K562 (cell line): ENCODE measurements around the gene TNFRSF6B. TPM values are rescaled to one million over a fixed set of nuclear protein-coding genes. Genes with fewer than 3 reads are reported as not detected.
A peak's percentile ranks its signal among the peaks of the same experiment; 100 is the strongest.

Experiments used
- ATAC-seq: fragments of 200-7000 bp; cut with Tn5 transposase; 3 replicates; pipeline ENCODE4 v1.9.1; 2020; ENCODE audit warnings: moderate library complexity
- BruUV-seq: library from RNA; stranded (reverse); fragments of 400-500 nt; replicated peaks from 2 replicates; lab custom pipeline; 2021; lab: Mats Ljungman, UMichigan
- CTCF ChIA-PET: fragments of 300-600 bp; formaldehyde crosslinking; extraction: SDS; loops from one replicate; lab custom pipeline; 2021; ENCODE audit warnings: low intra/inter-chr PET ratio; lab: Yijun Ruan, JAX
- POLR2A ChIA-PET: fragments of 300-600, 350-650 bp; sonication (Branson Sonifier 250); formaldehyde crosslinking; extraction: SDS; loops from one replicate; lab custom pipeline; 2021; ENCODE audit warnings: antibody characterized with exemption, inconsistent platforms; lab: Yijun Ruan, JAX
- DNase-seq, 4 experiments: peaks; one replicate each; pipeline versions ENCODE4 v3.0.0 to v3.0.0-alpha.2; 2011 to 2018; ENCODE audit warnings: low spot score in 3 of 4, mixed read lengths in 3 of 4; ENCODE audit errors: extremely low read depth in 1 of 4
- FAIRE-seq: peaks from 2 replicates; lab custom pipeline; 2011; peaks lifted over from hg19 to GRCh38; lab: Jason Lieb, UNC
- H2AFZ ChIP-seq: 2 replicates; pipeline ENCODE4 v1.6.0; 2011; ENCODE audit warnings: low read depth, low read length, control low read depth, inconsistent platforms
- H3K27ac ChIP-seq: fragments of 200-600 bp; 3 replicates; pipeline ENCODE4 v1.8.0; 2011; ENCODE audit warnings: low read depth, mild to moderate bottlenecking, control low read depth, inconsistent platforms, low read length, moderate library complexity, mixed read lengths; ENCODE audit errors: extremely low read depth
- H3K27me3 ChIP-seq, 2 experiments: fragments of 300-600 bp in 1 of 2; 2 replicates in 1 of 2; 3 replicates in 1 of 2; pipeline versions ENCODE4 v1.6.0 to v1.8.0; 2011; ENCODE audit warnings: inconsistent platforms in 2 of 2, low read length in 2 of 2, mild to moderate bottlenecking in 1 of 2, mixed read lengths in 1 of 2, moderate library complexity in 1 of 2; ENCODE audit not compliant: control insufficient read depth in 2 of 2, insufficient read depth in 2 of 2
- H3K36me3 ChIP-seq: fragments of 300-600 bp; 3 replicates; pipeline ENCODE4 v1.8.0; 2011; ENCODE audit warnings: mild to moderate bottlenecking, low read length, inconsistent platforms; ENCODE audit not compliant: control insufficient read depth, insufficient read depth
- H3K4me1 ChIP-seq, 2 experiments: fragments of 200-600 bp in 1 of 2; replicated peaks in 1 of 2; 2 replicates in 1 of 2; 3 replicates in 1 of 2; pipeline versions ENCODE4 v1.5.1 to v1.8.0; 2011; ENCODE audit warnings: inconsistent platforms in 2 of 2, low read length in 2 of 2, mild to moderate bottlenecking in 1 of 2, mixed read lengths in 1 of 2, moderate library complexity in 1 of 2; ENCODE audit not compliant: control insufficient read depth in 2 of 2, insufficient read depth in 2 of 2
- H3K4me2 ChIP-seq: 2 replicates; pipeline ENCODE4 v1.6.1; 2011; ENCODE audit warnings: low read length, control low read depth, inconsistent platforms, mixed read lengths; ENCODE audit not compliant: insufficient read depth
- H3K4me3 ChIP-seq: fragments of 200-600 bp; sonication (generic), shearing (Covaris generic); 2 replicates; pipeline ENCODE4 v1.5.1; 2016; ENCODE audit warnings: control low read depth, inconsistent platforms
- H3K79me2 ChIP-seq: fragments of 200-600 bp; 3 replicates; pipeline ENCODE4 v1.8.0; 2011; ENCODE audit warnings: low read length, inconsistent platforms; ENCODE audit not compliant: control insufficient read depth, insufficient read depth
- H3K9ac ChIP-seq, 2 experiments: 2 replicates each; pipeline versions ENCODE4 v1.6.0 to v1.6.1; 2011; ENCODE audit warnings: low read depth in 2 of 2, low read length in 2 of 2, control low read depth in 1 of 2, inconsistent platforms in 1 of 2, mild to moderate bottlenecking in 1 of 2, mixed read lengths in 1 of 2; ENCODE audit not compliant: insufficient read depth in 1 of 2
- H3K9me1 ChIP-seq: one replicate; pipeline ENCODE4 v1.6.0; 2011; ENCODE audit warnings: inconsistent platforms, mild to moderate bottlenecking, low read length, moderate library complexity; ENCODE audit not compliant: control insufficient read depth, insufficient read depth
- H3K9me3 ChIP-seq: replicated peaks from 2 replicates; pipeline ENCODE4 v1.5.1; 2011; ENCODE audit warnings: low read depth, low read length, inconsistent platforms; ENCODE audit not compliant: control insufficient read depth, insufficient read depth
- H4K20me1 ChIP-seq: replicated peaks from 2 replicates; pipeline ENCODE4 v1.6.1; 2011; ENCODE audit warnings: low read length, inconsistent platforms, mixed read lengths; ENCODE audit not compliant: control insufficient read depth, insufficient read depth
- E2F6 ChIP-seq, 2 experiments: IDR thresholded peaks; 2 replicates each; pipeline ENCODE4 v1.6.1; 2011; ENCODE audit warnings: borderline replicate concordance in 1 of 2, control low read depth in 1 of 2, low read depth in 1 of 2, low read length in 1 of 2, mild to moderate bottlenecking in 1 of 2, mixed read lengths in 1 of 2, moderate library complexity in 1 of 2; ENCODE audit not compliant: insufficient read depth in 1 of 2, insufficient read length in 1 of 2, poor library complexity in 1 of 2, severe bottlenecking in 1 of 2; ENCODE audit errors: extremely low read depth in 1 of 2
- HCFC1 ChIP-seq: IDR thresholded peaks from 2 replicates; pipeline ENCODE4 v1.6.1; 2012; ENCODE audit warnings: low read depth, low read length, improper control_type of control experiment
- MBD2 ChIP-seq: sonication (generic); IDR thresholded peaks from 2 replicates; pipeline ENCODE4 v1.6.1; 2016; ENCODE audit warnings: low read depth, borderline replicate concordance
- NFE2 ChIP-seq: IDR thresholded peaks from 2 replicates; pipeline ENCODE4 v1.6.1; 2014; ENCODE audit warnings: antibody characterized with exemption, low read depth
- POLR2G ChIP-seq: fragments of 200-400 bp; formaldehyde crosslinking; IDR thresholded peaks from 2 replicates; pipeline ENCODE4 v1.6.1; 2017; ENCODE audit warnings: low read depth, mild to moderate bottlenecking, antibody characterized with exemption, low read length, moderate library complexity
- RBFOX2 ChIP-seq: fragments of 200-400 bp; formaldehyde crosslinking; IDR thresholded peaks from 2 replicates; pipeline ENCODE4 v1.6.1; 2017; ENCODE audit warnings: low read depth, mild to moderate bottlenecking, low read length, moderate library complexity
- ZBTB12 ChIP-seq: fragments of 250-450 bp; sonication (Bioruptor Pico); IDR thresholded peaks from 2 replicates; pipeline ENCODE4 v1.4.0; 2020
- ZEB2 ChIP-seq: fragments of 450-650 bp; IDR thresholded peaks from 2 replicates; pipeline ENCODE4 v1.6.1; 2016
- ZNF76 ChIP-seq: fragments of 250-450 bp; sonication (Bioruptor Pico); IDR thresholded peaks from 2 replicates; pipeline ENCODE4 v1.4.0; 2020; ENCODE audit warnings: mild to moderate bottlenecking, moderate library complexity, borderline replicate concordance
- ZNF764 ChIP-seq: fragments of 250-450 bp; sonication (Bioruptor Pico); IDR thresholded peaks from 2 replicates; pipeline ENCODE4 v1.4.0; 2020; ENCODE audit warnings: low read depth, mild to moderate bottlenecking, moderate library complexity
- ZNF785 ChIP-seq: fragments of 250-450 bp; sonication (Bioruptor Pico); IDR thresholded peaks from 2 replicates; pipeline ENCODE4 v1.4.0; 2020; ENCODE audit warnings: mild to moderate bottlenecking
- ZSCAN29 ChIP-seq: fragments of 450-650 bp; IDR thresholded peaks from 2 replicates; pipeline ENCODE4 v1.6.1; 2017
- WGBS: fragments of 100-300 bp; shearing (Covaris generic); methylation state at CpG from one replicate; pipeline ENCODE4 v1.1.6; 2016; ENCODE audit warnings: low coverage, mixed read lengths; ENCODE audit not compliant: insufficient coverage; ENCODE audit errors: missing lambda C conversion rate; 5-methylcytosine and 5-hydroxymethylcytosine counted together
- in situ Hi-C: fragments of 300-500 bp; cut with MboI; formaldehyde crosslinking; loops from 4 replicates; pipeline ENCODE4 v1.15.0; 2018; ENCODE audit warnings: inconsistent platforms, mixed read lengths
- intact Hi-C: fragments of 100-400 bp; cut with micrococcal nuclease; formaldehyde crosslinking; loops from 2 replicates; pipeline ENCODE4 v1.14.2; 2022
- polyA plus RNA-seq, 8 experiments: library from polyadenylated mRNA; depleted of rRNA in 4 of 8; stranded (reverse) in 5 of 8; unstranded in 3 of 8; fragments of >200 nt; fragmentation: Nextera tagmentation in 2 of 8; fragmentation: Illumina TruSeq in 1 of 8; extraction: Ambion mirVana in 2 of 8; extraction: Trizol in 1 of 8; gene quantifications; 2 replicates each; pipeline versions ENCODE4 v1.2.1 to v1.2.3, GENCODE V29; 2011 to 2014; ENCODE audit warnings: inconsistent platforms in 1 of 8, missing spikeins in 1 of 8
- total RNA-seq, 7 experiments: library from RNA; depleted of rRNA in 6 of 7; stranded (reverse); fragments of >200 nt in 6 of 7; fragmentation: Illumina TruSeq in 2 of 7; extraction: Trizol in 2 of 7; gene quantifications; 2 replicates each; pipeline versions ENCODE4 v1.2.1 to v1.2.3, GENCODE V29; 2011 to 2021; ENCODE audit warnings: low replicate concordance in 1 of 7

TNFRSF6B gene
- total and polyA plus RNA-seq, 9 of the 15 experiments (the other 6 are each of a cell fraction or from before 2014, with no cell fraction given): 0.10 to 3.5 (median 0.32) TPM; not detected in 6

DNA sequence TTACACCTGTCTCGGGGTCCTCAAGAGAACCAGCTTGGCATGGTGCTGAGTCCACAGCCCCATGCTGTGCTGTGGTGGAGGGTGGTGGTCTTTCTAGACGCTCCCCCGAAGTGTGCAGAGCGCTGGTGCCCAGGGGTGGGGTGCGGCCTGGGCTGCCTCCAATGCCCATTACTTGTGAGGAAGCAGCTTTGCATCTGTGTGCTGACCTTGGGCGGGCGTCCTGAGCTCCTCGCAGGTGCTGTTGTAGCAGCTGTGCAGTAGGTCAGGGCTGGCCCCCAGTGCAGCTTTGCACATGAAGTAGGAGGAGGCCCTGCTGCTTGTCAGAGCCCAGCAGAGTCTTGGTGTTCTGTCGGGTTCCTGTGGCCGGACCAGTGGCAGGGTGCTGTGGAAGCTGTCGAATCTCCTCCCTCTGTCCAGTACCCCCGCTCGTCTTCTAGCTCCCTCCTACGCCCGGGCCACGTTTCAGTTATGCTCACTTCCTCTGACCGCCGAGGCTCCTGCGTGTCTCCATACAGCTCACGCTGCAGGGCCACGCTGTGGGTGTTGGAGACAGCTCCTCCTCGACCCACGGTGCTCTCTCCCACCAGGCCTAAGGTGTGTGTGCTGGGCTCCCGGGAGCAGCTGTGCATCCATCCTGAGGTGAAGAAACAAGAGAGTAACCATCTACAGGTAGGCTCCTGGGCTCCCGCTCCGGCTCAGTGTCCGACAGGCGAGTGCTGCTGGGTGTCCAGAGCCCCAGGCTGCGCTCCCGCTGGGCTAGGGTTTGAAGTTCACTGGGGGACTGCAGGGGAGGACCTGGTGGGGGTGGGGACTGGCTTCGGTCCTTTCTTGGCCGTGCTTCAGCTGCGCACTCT, 34.3 kb upstream of the TNFRSF6B start:
- Histone ChIP-seq H3K9me1 (peaks cover 3% of the 10 kb centered on the region), H3K4me2 (no peak overlapping the region), H3K27me3 (no peaks in the 10 kb centered on the region)
- in situ Hi-C loops: no loop called here
- ATAC-seq: no peak
- TF ChIP-seq POLR2G (0 out of 2 replicates have a peak, but pooled peaks have one; percentile 29), ZNF785 (CRISPR knock-in tag) (no peak), RBFOX2 (0 out of 2 replicates have a peak, but pooled peaks have one; percentile 1)
- TF ChIP-seq, all 486 proteins: peak for 2
- Histone ChIP-seq H3K9me3 (no peaks in the 10 kb centered on the region), H3K36me3 (peaks cover 71% of the 10 kb centered on the region; the same call in 2 of the 3 replicates), H2AFZ (no peak overlapping the region), H4K20me1 (no peaks in the 10 kb centered on the region), H3K4me3 (no peak overlapping the region), H3K9ac (peak overlapping the region in 1 of 2 experiments; percentile 47; a peak in 1 of 4 replicates), H3K79me2 (peaks cover 22% of the 10 kb centered on the region), H3K27ac (no peak overlapping the region), H3K4me1 (peaks cover 10 to 47% of the 10 kb centered on the region in 2 experiments; a peak in 4 of 5 replicates)
- FAIRE-seq (no peak), DNase-seq (no peak)
- intact Hi-C loops: no loop called here
- no TSS peak for BruUV-seq
- WGBS: 90% methylated on average over 23 of the region's 33 CpGs
- POLR2A ChIA-PET: interaction anchor here (0.6 to 1.7 kb wide), 4 partner anchors 10 to 133 kb away, joined by 3 read pairs; no protein-coding TSS in a partner anchor
- CTCF ChIA-PET: no interaction called here

- no peak for TF ChIP-seq NFE2
- no peak for TF ChIP-seq MBD2
- no peak for TF ChIP-seq E2F6 (IDR thresholded peaks at IDR 0.05; ENCODE audit: borderline replicate concordance in 1 of 2, extremely low read depth in 1 of 2, insufficient read depth in 1 of 2, insufficient read length in 1 of 2, low read depth in 1 of 2, low read length in 1 of 2, poor library complexity in 1 of 2, severe bottlenecking in 1 of 2)
- TF ChIP-seq ZNF764 (CRISPR knock-in tag): no peak
- no peak for TF ChIP-seq ZBTB12 (CRISPR knock-in tag)
- no peak for TF ChIP-seq ZSCAN29
- TF ChIP-seq HCFC1: no peak
- TF ChIP-seq ZNF76: no peak
- no peak for TF ChIP-seq ZEB2
- TF ChIP-seq, all 486 proteins: peak for 0
- ChIA-PET CTCF (no interaction called here), POLR2A (interaction anchor here (1.2 kb wide), 1 partner anchor 24 kb away, joined by 3 read pairs; no protein-coding TSS in a partner anchor)
- peaks cover 3% of the 10 kb centered on the region for H3K9me1 ChIP-seq
- WGBS: 90% methylated on average over 5 of the region's 9 CpGs
- no TSS peak for BruUV-seq
- no peaks in the 10 kb centered on the region for H3K9me3 ChIP-seq
- H3K27me3 ChIP-seq: no peaks in the 10 kb centered on the region
- H3K4me3 ChIP-seq: no peak overlapping the region
- no peak overlapping the region for H3K9ac ChIP-seq
- no peak overlapping the region for H3K27ac ChIP-seq
- H3K36me3 ChIP-seq: peaks cover 77% of the 10 kb centered on the region; the same call in 2 of the 3 replicates
- H3K79me2 ChIP-seq: peaks cover 16% of the 10 kb centered on the region
- FAIRE-seq (no peak), ATAC-seq (no peak), DNase-seq (no peak)
- intact Hi-C loops (no loop called here), in situ Hi-C loops (no loop called here)
- H3K4me2 ChIP-seq: no peak overlapping the region
- H3K4me1 ChIP-seq: peaks cover 6 to 41% of the 10 kb centered on the region in 2 experiments; a peak in 4 of 5 replicates
- H2AFZ ChIP-seq: no peak overlapping the region
- H4K20me1 ChIP-seq: no peaks in the 10 kb centered on the region
Observed at GRCh38 chr20:63662813-63663189, 33.7 kb upstream of the TNFRSF6B start.
